CD4-positive, alpha-beta T cell treated with Interferon gamma for 1 hour (primary cell): ENCODE measurements around the gene MAP1LC3B.

ENCODE experiments used
- DNase-seq: peaks from one replicate; pipeline ENCODE4 v3.0.0-alpha.2; 2020

Gene MAP1LC3B

GRCh38 chr16:87391950-87392820 lies at the start of gene MAP1LC3B:
Gene MAP1LC3B, plus strand, starts transcription at chr16:87392336. Its CDS starts 92 bp downstream, at chr16:87392428.
- DNase-seq = peak; percentile 98

GRCh38 chr16:87342504-87342903 lies 49.6 kb upstream of the MAP1LC3B start:
- DNase-seq = no peak

DNA sequence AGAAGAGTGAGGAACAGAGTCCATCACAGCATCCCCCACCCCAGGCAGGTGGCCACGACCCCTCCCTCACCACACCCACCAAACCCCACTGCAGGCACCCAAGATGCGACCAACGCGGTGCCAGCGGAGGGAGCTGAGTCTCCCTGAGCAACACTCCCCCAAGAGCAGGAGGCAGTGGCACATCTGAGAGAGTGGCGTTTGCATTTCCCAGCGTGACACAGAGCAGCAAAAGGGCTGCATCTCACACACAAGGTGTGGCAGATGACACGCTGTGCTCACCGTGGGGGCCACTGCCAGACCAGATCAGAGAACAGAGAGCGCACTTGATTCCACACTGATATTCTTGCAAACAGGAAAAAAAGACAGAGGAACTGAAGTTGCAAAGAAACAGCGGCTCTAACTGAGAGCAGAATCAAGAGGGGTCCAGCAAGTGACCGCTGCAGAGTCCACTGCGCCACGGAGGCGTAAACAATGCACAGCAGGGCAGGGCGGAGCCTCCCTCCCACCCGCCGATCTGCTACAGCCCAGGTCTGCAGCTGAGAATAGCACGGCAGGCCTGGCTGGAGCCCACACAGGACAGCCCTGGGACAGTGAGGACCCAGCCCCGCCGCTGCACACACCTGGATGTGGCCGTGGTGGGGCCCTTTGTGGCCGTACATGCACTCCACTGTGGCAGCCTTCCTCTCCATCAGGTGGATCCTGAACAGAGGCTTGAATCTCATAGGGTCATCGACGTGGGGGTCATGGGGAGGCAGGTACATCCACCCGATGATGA lies 49.0 kb upstream of the MAP1LC3B start:
- no peak for DNase-seq

DNA sequence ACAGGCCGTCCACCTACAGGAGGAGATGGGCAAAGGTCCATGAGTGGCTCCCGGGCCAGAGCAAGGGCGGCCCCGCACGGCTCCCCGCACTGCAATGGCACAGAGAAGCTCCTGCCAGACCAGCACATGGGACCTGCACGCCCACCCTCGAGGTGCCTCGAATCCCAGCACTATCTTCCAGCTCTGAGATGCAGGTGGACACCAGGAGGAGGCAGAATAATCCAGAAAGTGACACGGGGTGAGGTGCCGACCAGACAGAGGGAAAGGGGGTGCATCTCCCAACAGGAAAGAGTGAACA lies 48.4 kb upstream of the MAP1LC3B start:
- no peak for DNase-seq

- no peak for DNase-seq
Measured at GRCh38 chr16:87344165-87344930, 47.8 kb upstream of the MAP1LC3B start.

DNA sequence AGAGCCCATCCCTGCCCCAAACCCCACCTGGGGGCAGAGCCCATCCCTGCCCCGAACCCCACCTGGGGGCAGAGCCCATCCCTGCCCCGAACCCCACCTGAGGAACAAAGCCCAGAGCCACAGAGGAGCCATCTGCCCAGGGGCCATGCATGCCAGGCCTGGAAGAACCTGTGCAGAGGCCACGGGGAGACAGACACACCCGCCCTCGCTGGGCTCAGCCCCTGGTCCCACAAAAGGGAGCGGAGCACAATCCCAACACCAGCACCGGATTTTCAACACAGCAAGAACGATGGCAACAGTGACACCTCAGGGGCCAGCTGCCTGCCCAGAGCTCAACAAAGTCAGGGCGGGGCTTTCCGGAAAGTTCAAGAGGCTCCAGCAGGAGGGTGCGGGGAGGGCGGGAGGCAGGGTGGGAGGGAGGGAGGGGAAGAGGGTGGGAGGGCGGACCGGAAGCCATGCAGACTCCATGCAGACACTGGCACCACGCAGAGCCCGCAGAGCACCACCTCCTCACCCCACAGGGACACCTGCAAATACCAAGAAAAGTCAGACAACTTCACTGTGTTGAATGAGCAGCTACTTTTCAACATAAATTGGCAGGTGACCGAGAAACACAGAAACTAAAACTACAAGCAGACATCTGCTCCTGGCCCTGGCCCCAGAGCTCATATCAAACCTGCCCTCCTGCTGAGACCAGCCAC lies 47.1 kb upstream of the MAP1LC3B start:
- peak; percentile 58 for DNase-seq

DNA sequence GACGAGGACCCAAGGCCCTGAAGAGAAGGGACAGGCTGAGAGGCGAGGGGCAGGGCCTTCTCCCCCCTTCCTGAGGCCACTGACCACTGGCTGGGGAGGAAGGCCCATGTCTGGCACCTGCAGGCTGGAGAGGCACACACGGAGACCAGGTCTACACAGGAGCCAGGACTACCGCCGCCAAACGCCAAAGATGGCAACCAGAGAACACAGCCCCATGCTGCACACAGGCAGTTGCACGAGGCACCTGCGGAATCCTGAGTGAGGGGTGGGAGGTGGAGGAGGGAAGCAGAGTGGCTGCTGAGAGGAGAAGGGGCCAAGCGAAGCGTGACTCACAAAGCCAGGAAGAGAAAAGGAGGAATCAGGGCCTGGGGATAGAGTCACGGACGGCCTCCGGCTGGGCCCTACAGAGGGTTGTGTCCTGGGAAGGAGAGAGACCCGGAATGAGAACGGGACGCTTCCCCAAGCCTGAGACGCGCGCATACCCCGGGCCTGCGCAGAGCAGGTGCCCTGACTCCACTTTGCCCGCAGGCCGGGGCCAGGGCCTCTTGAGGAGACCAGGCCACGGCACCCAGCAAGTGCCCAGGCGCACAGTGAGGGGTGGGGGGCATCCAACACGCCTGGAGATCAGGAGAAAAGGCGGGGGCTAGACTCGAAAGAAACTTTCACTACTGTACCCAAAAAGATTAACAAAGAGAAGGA lies 46.3 kb upstream of the MAP1LC3B start:
- DNase-seq = no peak

GRCh38 chr16:87346517-87347060 lies 45.5 kb upstream of the MAP1LC3B start:
- no peak for DNase-seq

DNA sequence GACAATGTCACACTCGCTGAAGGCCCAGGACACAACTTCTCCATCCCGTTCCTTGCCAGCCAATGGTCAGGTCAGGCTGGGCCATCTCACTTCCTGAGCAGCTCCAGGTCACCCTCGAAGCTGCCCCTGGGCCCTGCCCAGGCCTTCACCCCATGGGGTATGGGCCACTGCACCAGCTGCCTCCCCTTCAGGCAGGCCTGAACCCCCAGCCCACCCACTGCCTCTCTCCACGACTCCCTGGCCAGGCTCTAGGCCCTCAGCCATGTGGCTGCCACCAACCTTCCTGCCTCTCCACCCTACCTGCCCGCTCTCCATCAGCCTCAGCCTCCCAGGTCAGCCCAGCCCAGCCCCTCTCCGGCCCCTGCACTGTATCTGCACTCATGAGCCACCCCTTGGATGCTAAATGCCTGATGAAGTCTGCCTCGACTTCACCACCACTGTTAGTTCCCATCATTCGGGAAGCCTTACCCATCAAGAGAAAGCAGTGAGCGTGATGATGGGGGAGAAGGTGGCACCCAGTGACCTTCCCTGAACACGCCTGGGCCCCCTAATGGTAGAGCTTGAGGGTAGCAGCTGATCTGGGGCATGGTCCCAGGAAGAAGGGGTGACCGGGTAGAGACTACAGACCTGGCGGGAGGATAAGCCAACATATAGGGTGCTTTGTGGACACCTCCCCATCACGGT lies 44.1 kb upstream of the MAP1LC3B start:
- no peak for DNase-seq

- no peak for DNase-seq
Measured at GRCh38 chr16:87348616-87349157, 43.4 kb upstream of the MAP1LC3B start.

DNA sequence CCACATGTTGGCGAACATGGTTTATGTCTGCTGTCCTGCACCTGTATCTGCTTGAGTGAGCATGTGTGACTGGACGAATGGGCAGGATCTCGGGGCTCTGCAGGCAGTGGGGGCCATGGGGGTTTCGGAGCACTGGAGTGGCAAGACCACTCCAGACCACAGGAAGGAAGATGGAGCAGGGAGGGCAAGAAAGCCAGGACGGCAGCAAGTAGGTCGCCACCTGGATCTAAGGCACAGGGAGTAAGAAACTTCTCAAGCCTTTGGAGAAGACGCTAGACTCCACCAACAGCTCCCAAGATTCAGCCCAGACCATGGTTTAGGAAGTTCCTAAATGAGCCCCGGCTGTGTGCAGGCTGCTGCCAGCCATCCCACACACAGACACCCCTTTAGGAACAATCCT lies 42.1 kb upstream of the MAP1LC3B start:
- no peak for DNase-seq

DNA sequence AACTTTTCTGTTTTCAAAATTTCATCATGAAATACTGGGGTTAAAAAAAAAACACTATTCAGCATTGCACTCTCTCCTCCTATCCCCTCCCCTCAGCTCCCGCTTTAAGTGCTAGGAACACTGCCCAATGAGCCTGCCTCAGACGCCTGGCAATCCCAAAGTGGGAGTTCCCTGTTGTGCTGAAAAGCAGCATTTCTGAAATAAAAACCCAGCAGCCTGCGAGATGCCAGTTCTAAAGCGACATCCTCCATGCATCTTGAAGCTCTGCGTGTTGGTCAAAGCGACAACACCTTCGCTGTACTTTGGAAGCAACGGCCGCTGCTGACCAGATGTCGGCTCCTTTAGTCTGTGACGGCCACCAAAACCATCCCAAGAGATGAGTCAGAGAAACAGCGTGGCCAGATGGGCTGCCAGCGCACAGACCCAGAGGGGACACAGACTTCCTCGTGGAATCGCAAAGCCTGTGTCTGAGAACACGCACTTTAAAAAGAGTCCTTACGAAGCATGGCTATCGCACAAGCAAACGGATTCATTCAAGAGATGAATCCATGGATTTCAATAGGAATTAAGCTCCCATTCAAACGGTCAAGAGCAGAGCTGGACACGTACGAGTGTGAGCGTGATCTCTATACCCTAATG lies 41.3 kb upstream of the MAP1LC3B start:
- DNase-seq = no peak

DNA sequence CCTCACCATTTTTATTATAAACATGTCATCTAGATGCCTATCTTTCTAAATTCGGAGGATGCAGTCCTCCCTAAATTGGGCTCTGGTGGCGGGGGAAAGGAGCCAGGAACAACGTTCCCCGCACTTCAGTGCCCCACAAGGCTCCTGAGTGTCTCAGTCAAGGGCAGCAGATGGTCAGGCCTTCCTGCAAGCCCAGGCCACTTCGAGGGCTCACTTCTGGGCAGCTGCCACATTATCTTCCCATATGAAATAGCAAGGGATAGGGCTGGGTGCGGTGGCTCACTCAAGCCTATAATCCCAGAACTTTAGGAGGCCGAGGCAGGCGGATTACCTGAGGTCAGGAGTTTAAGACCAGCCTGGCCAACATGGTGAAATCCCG lies 40.8 kb upstream of the MAP1LC3B start:
- no peak for DNase-seq

DNA sequence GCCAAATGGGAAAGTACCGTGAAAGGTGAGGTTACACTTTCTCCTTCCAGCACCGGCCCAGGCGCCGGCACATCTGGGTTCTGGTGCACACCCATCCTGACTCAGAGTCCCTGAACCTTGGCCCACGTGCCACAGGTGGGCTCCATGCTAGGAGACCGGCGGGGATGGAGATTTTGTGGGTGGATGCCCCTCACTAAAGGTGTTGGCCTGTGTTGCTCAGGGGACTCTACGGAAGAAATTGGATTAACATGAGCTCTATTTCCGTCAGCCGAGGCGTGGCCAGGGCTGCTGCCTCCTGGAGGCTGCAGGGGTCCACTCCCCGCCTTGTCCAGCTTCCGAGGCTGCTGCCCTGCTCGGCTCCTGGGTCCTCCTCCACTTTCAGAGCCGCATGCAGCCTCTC lies 39.3 kb upstream of the MAP1LC3B start:
- DNase-seq = no peak

DNA sequence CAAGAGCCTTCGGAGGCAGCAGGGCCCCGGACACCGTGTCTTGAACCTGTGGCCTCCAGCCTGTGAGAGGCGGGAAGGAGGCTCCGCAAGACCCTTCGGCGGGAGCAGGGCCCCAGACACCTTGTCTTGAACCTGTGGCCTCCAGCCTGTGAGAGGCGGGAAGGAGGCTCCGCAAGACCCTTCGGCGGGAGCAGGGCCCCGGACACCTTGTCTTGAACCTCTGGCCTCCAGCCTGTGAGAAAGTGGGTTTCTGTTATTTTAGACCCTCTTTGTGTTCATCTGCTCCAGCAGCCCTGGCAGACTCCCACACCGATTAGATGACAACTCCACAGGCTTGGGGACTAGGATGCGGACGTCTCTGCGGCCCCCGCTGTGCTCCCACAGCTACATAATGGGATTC lies 38.5 kb upstream of the MAP1LC3B start:
- DNase-seq = no peak

- no peak for DNase-seq
Measured at GRCh38 chr16:87356491-87356853, 35.7 kb upstream of the MAP1LC3B start.

- DNase-seq = no peak
Measured at GRCh38 chr16:87358250-87358649, 33.9 kb upstream of the MAP1LC3B start.

GRCh38 chr16:87358696-87359095 lies 33.4 kb upstream of the MAP1LC3B start:
- no peak for DNase-seq

DNA sequence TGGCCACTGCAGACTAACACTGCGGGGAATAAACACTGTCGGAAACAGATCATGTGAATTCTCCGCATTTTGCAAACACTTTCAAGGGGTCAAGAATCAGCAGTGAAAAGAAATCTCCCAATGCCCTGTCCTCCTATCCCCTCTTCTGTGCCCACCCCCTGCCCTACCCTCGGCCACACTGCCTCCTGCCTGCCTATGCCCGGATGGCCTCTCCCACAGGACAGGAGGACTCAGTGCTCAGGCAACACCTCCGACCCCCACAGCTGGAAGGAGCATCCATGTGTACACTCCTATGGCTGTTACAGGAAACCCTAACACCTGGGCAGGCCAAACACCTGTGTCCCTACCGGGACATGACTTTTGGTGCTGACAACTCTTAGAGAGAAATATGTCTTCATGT lies 33.0 kb upstream of the MAP1LC3B start:
- no peak for DNase-seq

- no peak for DNase-seq
Measured at GRCh38 chr16:87360862-87361610, 31.1 kb upstream of the MAP1LC3B start.
